ENCODE measurements around the gene CYP2B6.

- TF ChIP-seq POLR2A (IDR thresholded peaks at IDR 0.05; ENCODE audit: low read depth, low read length) (no peak), POLR2AphosphoS5 (IDR thresholded peaks at IDR 0.05; ENCODE audit: low read depth, low read length) (no peak), TAF1 (IDR thresholded peaks at IDR 0.05; ENCODE audit: borderline replicate concordance, low read depth, low read length) (no peak)
These were observed 9.5 kb upstream of the CYP2B6 start for GRCh38 chr19:40981591-40981990.
